AG20443 (cell line): ENCODE measurements around the gene DHDH.
A peak's percentile ranks its signal among the peaks of the same experiment; 100 is the strongest.

Experiments
- DNase-seq: peaks from one replicate; pipeline ENCODE4 v3.0.0; 2012; ENCODE audit warnings: low spot score, mixed read lengths

DHDH gene

GRCh38 chr19:48966541-48967345 lies 33.2 kb downstream of the DHDH start:
- no peak for DNase-seq

GRCh38 chr19:48967346-48968178 lies 34.1 kb downstream of the DHDH start:
- DNase-seq: peak; percentile 30

- DNase-seq: no peak
Observed at GRCh38 chr19:48968179-48968661, 34.7 kb downstream of the DHDH start.

GRCh38 chr19:48968813-48969218 lies 35.3 kb downstream of the DHDH start:
- no peak for DNase-seq

GRCh38 chr19:48969276-48970138 lies 36.0 kb downstream of the DHDH start:
- DNase-seq: no peak

GRCh38 chr19:48970139-48970766 lies 36.8 kb downstream of the DHDH start:
- DNase-seq: no peak

GRCh38 chr19:48970923-48971395 lies 37.5 kb downstream of the DHDH start:
- peak; percentile 74 for DNase-seq

GRCh38 chr19:48975947-48976847 lies 42.7 kb downstream of the DHDH start:
- DNase-seq: no peak

GRCh38 chr19:48977061-48977460 lies 43.6 kb downstream of the DHDH start:
- DNase-seq: no peak

- DNase-seq: no peak
Observed at GRCh38 chr19:48982280-48982679, 48.8 kb downstream of the DHDH start.

GRCh38 chr19:48985711-48986110 lies 52.2 kb downstream of the DHDH start:
- no peak for DNase-seq

GRCh38 chr19:48986211-48986610 lies 52.7 kb downstream of the DHDH start:
- no peak for DNase-seq

- DNase-seq: no peak
Observed at GRCh38 chr19:48987323-48987722, 53.8 kb downstream of the DHDH start.

GRCh38 chr19:48988286-48988685 lies 54.8 kb downstream of the DHDH start:
- no peak for DNase-seq

GRCh38 chr19:48988860-48989259 lies 55.4 kb downstream of the DHDH start:
- no peak for DNase-seq

- no peak for DNase-seq
Observed at GRCh38 chr19:48989701-48990291, 56.3 kb downstream of the DHDH start.

- DNase-seq: no peak
Observed at GRCh38 chr19:48990400-48990799, 56.9 kb downstream of the DHDH start.

GRCh38 chr19:48991011-48991609 lies 57.6 kb downstream of the DHDH start:
- no peak for DNase-seq

GRCh38 chr19:48991873-48992580 lies 58.5 kb downstream of the DHDH start:
- peak; percentile 93 for DNase-seq
